Upper lobe of right lung (tissue), 1 donor: ENCODE data around the gene BICDL1. TPM values are rescaled to one million over a fixed set of nuclear protein-coding genes. Genes with fewer than 3 reads are reported as not detected.

Experiments used
- ATAC-seq: fragments of 200-7000 bp; cut with Tn5 transposase; one replicate; pipeline ENCODE4 v1.9.1; 2020; ENCODE audit warnings: mild to moderate bottlenecking, moderate library complexity
- DNase-seq: peaks from one replicate; pipeline ENCODE4 v3.0.0-alpha.2; 2020
- H3K27ac ChIP-seq: fragments of 200-600 bp; one replicate; pipeline ENCODE4 v1.8.0; 2022
- H3K27me3 ChIP-seq: fragments of 200-600 bp; one replicate; pipeline ENCODE4 v1.8.0; 2022; ENCODE audit warnings: mild to moderate bottlenecking
- H3K36me3 ChIP-seq: fragments of 200-600 bp; one replicate; pipeline ENCODE4 v1.8.0; 2022
- H3K4me1 ChIP-seq: fragments of 200-600 bp; one replicate; pipeline ENCODE4 v1.8.0; 2022
- H3K4me3 ChIP-seq: fragments of 200-600 bp; one replicate; pipeline ENCODE4 v1.8.0; 2022; ENCODE audit warnings: mild to moderate bottlenecking
- H3K9me3 ChIP-seq: fragments of 200-600 bp; one replicate; pipeline ENCODE4 v1.8.0; 2022
- CTCF ChIP-seq: fragments of 200-600 bp; IDR thresholded peaks from one replicate; pipeline ENCODE4 v1.8.0; 2022; ENCODE audit warnings: antibody characterized with exemption
- intact Hi-C: fragments of 100-400 bp; cut with DNase I; formaldehyde crosslinking; loops from one replicate; pipeline ENCODE4 v1.11.0; 2022
- total RNA-seq: library from RNA; stranded (reverse); fragmentation: NEBNext Ultra II Directional; extraction: Animal tissue kit (Norgen Biotek cat#: 25700); gene quantifications from one replicate; pipeline ENCODE4 v1.2.1, GENCODE V29; 2021
- donor health status: DM: no; HTN: yes; CAD: no; lungs with severe emphysema.

The BICDL1 gene
- total RNA-seq, 1 donor from 2014 or later = 20.6 TPM

- no peaks in the 10 kb centered on the region for H3K9me3 ChIP-seq
- ATAC-seq (no peak), DNase-seq (no peak)
- no peak overlapping the region for H3K4me3 ChIP-seq
- no peak overlapping the region for H3K27ac ChIP-seq
- TF ChIP-seq CTCF = no peak
- H3K4me1 ChIP-seq = peaks cover 3% of the 10 kb centered on the region
- intact Hi-C loops = no loop called here
- peaks cover 96% of the 10 kb centered on the region for H3K36me3 ChIP-seq
- H3K27me3 ChIP-seq = no peaks in the 10 kb centered on the region
Observed at GRCh38 chr12:120131116-120131515, 142.1 kb downstream of the BICDL1 start.

DNA sequence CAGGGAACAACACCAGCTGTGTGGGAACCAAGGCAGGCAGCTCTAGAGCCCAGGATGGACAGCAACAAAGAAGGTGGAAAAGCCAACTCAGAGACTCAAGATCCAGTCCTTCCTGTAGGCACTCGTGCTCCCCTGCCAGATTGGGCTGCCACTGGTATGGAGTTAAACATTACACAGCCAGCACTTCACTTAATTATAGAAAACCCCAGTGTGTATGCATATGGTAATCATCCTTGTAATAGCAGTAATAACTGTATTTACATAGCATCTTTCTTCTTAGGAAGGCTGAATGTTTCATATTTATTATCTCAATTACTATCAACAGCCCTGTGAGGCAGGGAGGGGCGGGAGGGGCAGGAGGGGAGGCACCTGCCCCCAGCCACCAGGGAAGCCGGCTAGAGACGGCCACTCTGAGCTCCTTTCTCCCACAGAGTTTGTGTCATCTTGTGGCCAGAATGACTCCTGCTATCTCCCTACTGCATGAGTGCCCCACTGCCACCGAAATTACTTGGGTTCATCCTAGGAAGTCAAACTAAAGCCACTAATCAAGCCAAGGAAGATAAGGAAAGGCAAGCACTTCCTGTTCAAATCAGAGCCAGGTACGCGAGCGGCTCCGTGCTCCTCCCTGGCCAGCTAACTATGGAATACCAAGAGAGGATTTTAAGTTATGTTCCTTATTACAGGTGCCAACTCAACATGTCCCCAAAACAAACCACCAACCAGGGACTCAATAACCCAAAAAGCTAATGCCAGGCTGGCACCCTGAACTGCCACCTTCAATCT is 143.2 kb downstream of the BICDL1 start:
- H3K9me3 ChIP-seq = no peaks in the 10 kb centered on the region
- no peaks in the 10 kb centered on the region for H3K4me1 ChIP-seq
- intact Hi-C loops = no loop called here
- no peak for ATAC-seq
- peaks cover 100% of the 10 kb centered on the region for H3K36me3 ChIP-seq
- no peak overlapping the region for H3K4me3 ChIP-seq
- DNase-seq = no peak
- no peaks in the 10 kb centered on the region for H3K27me3 ChIP-seq
- TF ChIP-seq CTCF = no peak
- no peak overlapping the region for H3K27ac ChIP-seq

DNA sequence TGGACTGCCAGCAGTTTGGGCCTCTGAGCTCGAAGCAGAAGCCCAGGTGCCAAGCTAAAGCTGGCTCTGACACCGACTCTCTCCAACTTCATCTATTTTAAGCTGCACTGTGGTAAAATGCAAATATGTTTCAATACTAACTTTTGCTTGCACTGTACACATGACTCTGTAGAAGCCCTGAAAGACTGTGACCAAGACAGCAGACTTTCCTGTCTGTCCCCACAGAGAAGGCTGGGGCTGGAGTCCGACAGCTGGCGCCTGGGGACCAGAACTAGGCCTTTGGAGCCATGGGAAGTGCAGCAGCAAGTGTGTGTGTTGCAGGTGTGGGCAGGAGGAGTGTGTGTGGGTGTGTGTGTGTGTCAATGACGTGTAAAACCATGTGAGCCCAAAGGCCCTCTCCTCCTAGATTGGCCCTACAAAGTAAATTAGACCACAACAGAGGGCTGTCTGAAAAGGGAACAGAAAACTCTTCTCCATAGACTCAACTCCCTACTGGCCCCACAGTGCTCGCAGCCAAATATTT is 143.9 kb downstream of the BICDL1 start:
- H3K27me3 ChIP-seq = no peaks in the 10 kb centered on the region
- intact Hi-C loops = no loop called here
- peaks cover 100% of the 10 kb centered on the region for H3K36me3 ChIP-seq
- no peaks in the 10 kb centered on the region for H3K4me1 ChIP-seq
- H3K4me3 ChIP-seq = no peak overlapping the region
- no peak overlapping the region for H3K27ac ChIP-seq
- no peaks in the 10 kb centered on the region for H3K9me3 ChIP-seq
- no peak for ATAC-seq
- no peak for TF ChIP-seq CTCF
- no peak for DNase-seq

- no peak for TF ChIP-seq CTCF
- H3K36me3 ChIP-seq = peaks cover 100% of the 10 kb centered on the region
- no peaks in the 10 kb centered on the region for H3K9me3 ChIP-seq
- ATAC-seq = no peak
- H3K4me3 ChIP-seq = no peak overlapping the region
- no peak overlapping the region for H3K27ac ChIP-seq
- no peaks in the 10 kb centered on the region for H3K4me1 ChIP-seq
- H3K27me3 ChIP-seq = no peaks in the 10 kb centered on the region
- intact Hi-C loops = no loop called here
- DNase-seq = no peak
Observed at GRCh38 chr12:120134307-120134980, 145.4 kb downstream of the BICDL1 start.

DNA sequence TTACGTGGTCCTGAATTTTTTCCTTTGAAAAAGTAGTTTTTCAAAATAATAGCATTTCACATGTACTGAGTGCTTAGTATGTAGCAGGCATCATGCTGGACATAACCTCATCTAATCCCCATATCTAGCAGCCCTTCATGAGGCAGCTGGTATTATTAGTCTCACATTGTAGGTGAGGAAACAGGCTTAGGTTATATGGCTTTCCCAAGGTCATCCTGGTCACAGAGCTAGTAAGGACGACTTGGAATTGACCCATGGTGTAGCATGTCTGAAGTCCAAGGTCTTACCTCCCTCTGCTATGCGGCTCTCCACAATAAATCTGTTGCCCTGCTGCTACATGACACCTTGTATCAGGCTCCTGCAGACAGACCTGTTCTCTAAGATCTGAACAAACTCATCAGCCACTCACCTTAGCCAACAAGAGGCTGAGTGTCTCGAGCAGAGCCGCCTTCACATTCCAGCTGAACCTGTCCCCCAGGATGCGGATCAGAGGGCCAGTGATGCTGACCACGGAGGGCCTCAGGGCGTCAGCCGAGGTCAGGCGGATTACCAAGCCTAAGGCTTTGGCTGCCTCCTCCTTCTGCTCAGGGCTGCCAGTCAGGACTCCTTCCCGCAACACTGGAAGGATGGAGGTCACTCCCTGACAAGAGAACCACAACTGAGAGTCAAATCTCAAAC is 147.2 kb downstream of the BICDL1 start:
- no peaks in the 10 kb centered on the region for H3K4me1 ChIP-seq
- ATAC-seq (no peak), DNase-seq (no peak)
- intact Hi-C loops = no loop called here
- H3K9me3 ChIP-seq = no peaks in the 10 kb centered on the region
- H3K27ac ChIP-seq = no peak overlapping the region
- no peak for TF ChIP-seq CTCF
- H3K36me3 ChIP-seq = peaks cover 100% of the 10 kb centered on the region
- H3K27me3 ChIP-seq = no peaks in the 10 kb centered on the region
- no peak overlapping the region for H3K4me3 ChIP-seq
